ENCODE results near the gene LKAAEAR1. TPM values are rescaled to one million over a fixed set of nuclear protein-coding genes. Genes with fewer than 3 reads are reported as not detected.

Gene LKAAEAR1
- total and polyA plus RNA-seq, 2 experiments from 2014 or later = 1.8 TPM; not detected in 1

DNA sequence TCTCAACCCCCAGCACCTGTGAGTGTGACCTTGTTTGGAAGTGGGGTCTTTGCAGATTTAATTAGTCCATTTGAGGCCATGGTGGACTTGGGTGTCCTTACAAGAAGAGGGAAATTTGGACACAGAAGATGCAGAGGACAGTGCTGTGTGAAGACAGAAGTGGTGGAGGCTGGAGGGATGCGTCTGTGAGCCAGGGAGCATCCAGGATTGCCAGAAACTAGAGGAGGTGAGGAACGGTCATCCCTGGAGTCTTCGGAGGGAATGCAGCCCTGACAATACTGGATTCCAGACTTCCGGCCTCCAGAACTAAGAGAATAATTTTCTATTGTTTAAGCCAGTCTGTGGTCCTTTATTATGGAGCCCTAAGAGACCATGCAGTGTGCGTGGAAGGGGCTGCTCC lies 46.1 kb upstream of the LKAAEAR1 start:
- Histone ChIP-seq H3K27ac (ENCODE audit: low read depth) (no peak overlapping the region), H3K79me2 (replicated peaks; ENCODE audit: insufficient read depth) (no peaks in the 10 kb centered on the region), H3F3A (replicated peaks; ENCODE audit: low read depth) (no peaks in the 10 kb centered on the region), H3K4me3 (no peak overlapping the region), H3K9me2 (ENCODE audit: insufficient read depth) (no peaks in the 10 kb centered on the region), H2AFZ (no peak overlapping the region), H3K36me3 (ENCODE audit: insufficient read depth) (no peaks in the 10 kb centered on the region), H3K4me1 (ENCODE audit: insufficient read depth) (no peaks in the 10 kb centered on the region; the same call in 1 of the 2 replicates), H3K4me2 (no peak overlapping the region), H4K20me1 (replicated peaks; ENCODE audit: insufficient read depth) (no peaks in the 10 kb centered on the region), H3K27me3 (ENCODE audit: insufficient read depth) (no peaks in the 10 kb centered on the region)
- Mint-ChIP-seq H3K4me3 (no peak overlapping the region), H3K4me1 (0 out of 3 replicates have a peak, but pooled peaks cover 2% of the 10 kb centered on the region), H3K27ac (no peak overlapping the region), H3K27me3 (ENCODE audit: insufficient read depth, low read depth, poor library complexity) (peaks cover 2% of the 10 kb centered on the region), H3K36me3 (ENCODE audit: low read depth) (no peaks in the 10 kb centered on the region), H3K9me3 (peaks cover 6% of the 10 kb centered on the region)
- no peak for TF ChIP-seq JUNB (IDR thresholded peaks at IDR 0.05; ENCODE audit: unreplicated experiment)
- TF ChIP-seq EZH2phosphoT487 (IDR thresholded peaks at IDR 0.05; ENCODE audit: unreplicated experiment) = no peak
- no peak for TF ChIP-seq EZH2 (IDR thresholded peaks at IDR 0.05; ENCODE audit: low read depth, unreplicated experiment)
- TF ChIP-seq, protein P1, sequence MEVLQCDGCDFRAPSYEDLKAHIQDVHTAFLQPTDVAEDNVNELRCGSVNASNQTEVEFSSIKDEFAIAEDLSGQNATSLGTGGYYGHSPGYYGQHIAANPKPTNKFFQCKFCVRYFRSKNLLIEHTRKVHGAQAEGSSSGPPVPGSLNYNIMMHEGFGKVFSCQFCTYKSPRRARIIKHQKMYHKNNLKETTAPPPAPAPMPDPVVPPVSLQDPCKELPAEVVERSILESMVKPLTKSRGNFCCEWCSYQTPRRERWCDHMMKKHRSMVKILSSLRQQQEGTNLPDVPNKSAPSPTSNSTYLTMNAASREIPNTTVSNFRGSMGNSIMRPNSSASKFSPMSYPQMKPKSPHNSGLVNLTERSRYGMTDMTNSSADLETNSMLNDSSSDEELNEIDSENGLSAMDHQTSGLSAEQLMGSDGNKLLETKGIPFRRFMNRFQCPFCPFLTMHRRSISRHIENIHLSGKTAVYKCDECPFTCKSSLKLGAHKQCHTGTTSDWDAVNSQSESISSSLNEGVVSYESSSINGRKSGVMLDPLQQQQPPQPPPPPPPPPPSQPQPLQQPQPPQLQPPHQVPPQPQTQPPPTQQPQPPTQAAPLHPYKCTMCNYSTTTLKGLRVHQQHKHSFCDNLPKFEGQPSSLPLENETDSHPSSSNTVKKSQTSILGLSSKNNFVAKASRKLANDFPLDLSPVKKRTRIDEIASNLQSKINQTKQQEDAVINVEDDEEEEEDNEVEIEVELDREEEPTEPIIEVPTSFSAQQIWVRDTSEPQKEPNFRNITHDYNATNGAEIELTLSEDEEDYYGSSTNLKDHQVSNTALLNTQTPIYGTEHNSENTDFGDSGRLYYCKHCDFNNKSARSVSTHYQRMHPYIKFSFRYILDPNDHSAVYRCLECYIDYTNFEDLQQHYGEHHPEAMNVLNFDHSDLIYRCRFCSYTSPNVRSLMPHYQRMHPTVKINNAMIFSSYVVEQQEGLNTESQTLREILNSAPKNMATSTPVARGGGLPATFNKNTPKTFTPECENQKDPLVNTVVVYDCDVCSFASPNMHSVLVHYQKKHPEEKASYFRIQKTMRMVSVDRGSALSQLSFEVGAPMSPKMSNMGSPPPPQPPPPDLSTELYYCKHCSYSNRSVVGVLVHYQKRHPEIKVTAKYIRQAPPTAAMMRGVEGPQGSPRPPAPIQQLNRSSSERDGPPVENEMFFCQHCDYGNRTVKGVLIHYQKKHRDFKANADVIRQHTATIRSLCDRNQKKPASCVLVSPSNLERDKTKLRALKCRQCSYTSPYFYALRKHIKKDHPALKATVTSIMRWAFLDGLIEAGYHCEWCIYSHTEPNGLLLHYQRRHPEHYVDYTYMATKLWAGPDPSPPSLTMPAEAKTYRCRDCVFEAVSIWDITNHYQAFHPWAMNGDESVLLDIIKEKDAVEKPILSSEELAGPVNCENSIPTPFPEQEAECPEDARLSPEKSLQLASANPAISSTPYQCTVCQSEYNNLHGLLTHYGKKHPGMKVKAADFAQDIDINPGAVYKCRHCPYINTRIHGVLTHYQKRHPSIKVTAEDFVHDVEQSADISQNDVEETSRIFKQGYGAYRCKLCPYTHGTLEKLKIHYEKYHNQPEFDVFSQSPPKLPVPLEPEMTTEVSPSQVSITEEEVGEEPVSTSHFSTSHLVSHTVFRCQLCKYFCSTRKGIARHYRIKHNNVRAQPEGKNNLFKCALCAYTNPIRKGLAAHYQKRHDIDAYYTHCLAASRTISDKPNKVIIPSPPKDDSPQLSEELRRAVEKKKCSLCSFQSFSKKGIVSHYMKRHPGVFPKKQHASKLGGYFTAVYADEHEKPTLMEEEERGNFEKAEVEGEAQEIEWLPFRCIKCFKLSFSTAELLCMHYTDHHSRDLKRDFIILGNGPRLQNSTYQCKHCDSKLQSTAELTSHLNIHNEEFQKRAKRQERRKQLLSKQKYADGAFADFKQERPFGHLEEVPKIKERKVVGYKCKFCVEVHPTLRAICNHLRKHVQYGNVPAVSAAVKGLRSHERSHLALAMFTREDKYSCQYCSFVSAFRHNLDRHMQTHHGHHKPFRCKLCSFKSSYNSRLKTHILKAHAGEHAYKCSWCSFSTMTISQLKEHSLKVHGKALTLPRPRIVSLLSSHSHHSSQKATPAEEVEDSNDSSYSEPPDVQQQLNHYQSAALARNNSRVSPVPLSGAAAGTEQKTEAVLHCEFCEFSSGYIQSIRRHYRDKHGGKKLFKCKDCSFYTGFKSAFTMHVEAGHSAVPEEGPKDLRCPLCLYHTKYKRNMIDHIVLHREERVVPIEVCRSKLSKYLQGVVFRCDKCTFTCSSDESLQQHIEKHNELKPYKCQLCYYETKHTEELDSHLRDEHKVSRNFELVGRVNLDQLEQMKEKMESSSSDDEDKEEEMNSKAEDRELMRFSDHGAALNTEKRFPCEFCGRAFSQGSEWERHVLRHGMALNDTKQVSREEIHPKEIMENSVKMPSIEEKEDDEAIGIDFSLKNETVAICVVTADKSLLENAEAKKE (CRISPR knock-in tag; IDR thresholded peaks at IDR 0.05) = no peak
- no peak for TF ChIP-seq POLR2AphosphoS5 (IDR thresholded peaks at IDR 0.05; ENCODE audit: low read depth)
- TF ChIP-seq, protein P2, sequence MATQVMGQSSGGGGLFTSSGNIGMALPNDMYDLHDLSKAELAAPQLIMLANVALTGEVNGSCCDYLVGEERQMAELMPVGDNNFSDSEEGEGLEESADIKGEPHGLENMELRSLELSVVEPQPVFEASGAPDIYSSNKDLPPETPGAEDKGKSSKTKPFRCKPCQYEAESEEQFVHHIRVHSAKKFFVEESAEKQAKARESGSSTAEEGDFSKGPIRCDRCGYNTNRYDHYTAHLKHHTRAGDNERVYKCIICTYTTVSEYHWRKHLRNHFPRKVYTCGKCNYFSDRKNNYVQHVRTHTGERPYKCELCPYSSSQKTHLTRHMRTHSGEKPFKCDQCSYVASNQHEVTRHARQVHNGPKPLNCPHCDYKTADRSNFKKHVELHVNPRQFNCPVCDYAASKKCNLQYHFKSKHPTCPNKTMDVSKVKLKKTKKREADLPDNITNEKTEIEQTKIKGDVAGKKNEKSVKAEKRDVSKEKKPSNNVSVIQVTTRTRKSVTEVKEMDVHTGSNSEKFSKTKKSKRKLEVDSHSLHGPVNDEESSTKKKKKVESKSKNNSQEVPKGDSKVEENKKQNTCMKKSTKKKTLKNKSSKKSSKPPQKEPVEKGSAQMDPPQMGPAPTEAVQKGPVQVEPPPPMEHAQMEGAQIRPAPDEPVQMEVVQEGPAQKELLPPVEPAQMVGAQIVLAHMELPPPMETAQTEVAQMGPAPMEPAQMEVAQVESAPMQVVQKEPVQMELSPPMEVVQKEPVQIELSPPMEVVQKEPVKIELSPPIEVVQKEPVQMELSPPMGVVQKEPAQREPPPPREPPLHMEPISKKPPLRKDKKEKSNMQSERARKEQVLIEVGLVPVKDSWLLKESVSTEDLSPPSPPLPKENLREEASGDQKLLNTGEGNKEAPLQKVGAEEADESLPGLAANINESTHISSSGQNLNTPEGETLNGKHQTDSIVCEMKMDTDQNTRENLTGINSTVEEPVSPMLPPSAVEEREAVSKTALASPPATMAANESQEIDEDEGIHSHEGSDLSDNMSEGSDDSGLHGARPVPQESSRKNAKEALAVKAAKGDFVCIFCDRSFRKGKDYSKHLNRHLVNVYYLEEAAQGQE (IDR thresholded peaks at IDR 0.05; ENCODE audit: unreplicated experiment) = no peak
- TF ChIP-seq ZNF114 (CRISPR knock-in tag; IDR thresholded peaks at IDR 0.05) = no peak
- no peak for TF ChIP-seq ZNF331 (CRISPR knock-in tag; IDR thresholded peaks at IDR 0.05; ENCODE audit: low read depth)
- TF ChIP-seq CREB1 (CRISPR knock-in tag; IDR thresholded peaks at IDR 0.05; ENCODE audit: low read depth) = no peak
- TF ChIP-seq, protein P3, sequence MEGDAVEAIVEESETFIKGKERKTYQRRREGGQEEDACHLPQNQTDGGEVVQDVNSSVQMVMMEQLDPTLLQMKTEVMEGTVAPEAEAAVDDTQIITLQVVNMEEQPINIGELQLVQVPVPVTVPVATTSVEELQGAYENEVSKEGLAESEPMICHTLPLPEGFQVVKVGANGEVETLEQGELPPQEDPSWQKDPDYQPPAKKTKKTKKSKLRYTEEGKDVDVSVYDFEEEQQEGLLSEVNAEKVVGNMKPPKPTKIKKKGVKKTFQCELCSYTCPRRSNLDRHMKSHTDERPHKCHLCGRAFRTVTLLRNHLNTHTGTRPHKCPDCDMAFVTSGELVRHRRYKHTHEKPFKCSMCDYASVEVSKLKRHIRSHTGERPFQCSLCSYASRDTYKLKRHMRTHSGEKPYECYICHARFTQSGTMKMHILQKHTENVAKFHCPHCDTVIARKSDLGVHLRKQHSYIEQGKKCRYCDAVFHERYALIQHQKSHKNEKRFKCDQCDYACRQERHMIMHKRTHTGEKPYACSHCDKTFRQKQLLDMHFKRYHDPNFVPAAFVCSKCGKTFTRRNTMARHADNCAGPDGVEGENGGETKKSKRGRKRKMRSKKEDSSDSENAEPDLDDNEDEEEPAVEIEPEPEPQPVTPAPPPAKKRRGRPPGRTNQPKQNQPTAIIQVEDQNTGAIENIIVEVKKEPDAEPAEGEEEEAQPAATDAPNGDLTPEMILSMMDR (conservative IDR thresholded peaks at IDR 0.05; ENCODE audit: low read depth in 2 of 2) = no peak
- TF ChIP-seq ETS1 (IDR thresholded peaks at IDR 0.05) = no peak
- no peak for TF ChIP-seq STAT1 (IDR thresholded peaks at IDR 0.05; ENCODE audit: unreplicated experiment)
- TF ChIP-seq NANOG (IDR thresholded peaks at IDR 0.05; ENCODE audit: borderline replicate concordance) = no peak
- ATAC-seq (no peak), DNase-seq (ENCODE audit: low spot score) (no peak)
